ENCODE results near the gene CYB5D1.

- TF ChIP-seq CTCF (IDR thresholded peaks at IDR 0.05): no peak
- no peak for TF ChIP-seq POLR2A (IDR thresholded peaks at IDR 0.05)
Observed at GRCh38 chr17:7910711-7911110, 52.9 kb downstream of the CYB5D1 start.

All from Peyer's patch (tissue), 4 donors.